CD14-positive monocyte (primary cell): ENCODE data around the gene RAB6B. TPM values are rescaled to one million over a fixed set of nuclear protein-coding genes. Genes with fewer than 3 reads are reported as not detected.

Experiments used
- DNase-seq, 3 donors: peaks; one replicate each; pipeline ENCODE4 v3.0.0-alpha.2; 2011 to 2022
- H2AFZ ChIP-seq: 2 replicates; pipeline ENCODE4 v1.6.0; 2012; ENCODE audit warnings: mild to moderate bottlenecking, low read depth, low read length, inconsistent platforms; ENCODE audit not compliant: insufficient read depth, poor library complexity, severe bottlenecking
- H3K27ac ChIP-seq, 2 donors: 1 replicate in 1 of 2; 2 replicates in 1 of 2; pipeline ENCODE4 v1.5.1; 2012 to 2013; ENCODE audit warnings: low read length in 2 of 2, control low read depth in 1 of 2, inconsistent platforms in 1 of 2, low read depth in 1 of 2, mild to moderate bottlenecking in 1 of 2
- H3K27me3 ChIP-seq, 2 donors: one replicate each; pipeline versions ENCODE4 v1.6.0 to v1.6.1; 2011 to 2013; ENCODE audit warnings: low read length in 2 of 2; ENCODE audit not compliant: control insufficient read depth in 2 of 2, insufficient read depth in 2 of 2
- H3K36me3 ChIP-seq, 2 donors: replicated peaks in 1 of 2; 1 replicate in 1 of 2; 2 replicates in 1 of 2; pipeline versions ENCODE4 v1.5.1 to v1.6.1; 2012 to 2013; ENCODE audit warnings: low read length in 2 of 2, control low read depth in 1 of 2, inconsistent platforms in 1 of 2, mild to moderate bottlenecking in 1 of 2; ENCODE audit not compliant: insufficient read depth in 2 of 2, control insufficient read depth in 1 of 2
- H3K4me1 ChIP-seq, 2 donors: 1 replicate in 1 of 2; 2 replicates in 1 of 2; pipeline versions ENCODE4 v1.5.1 to v1.6.1; 2012 to 2013; ENCODE audit warnings: low read length in 2 of 2, control low read depth in 1 of 2, inconsistent platforms in 1 of 2, mild to moderate bottlenecking in 1 of 2, moderate library complexity in 1 of 2; ENCODE audit not compliant: insufficient read depth in 2 of 2, control insufficient read depth in 1 of 2
- H3K4me2 ChIP-seq: replicated peaks from 2 replicates; pipeline ENCODE3; 2012; ENCODE audit warnings: low read length, moderate library complexity, mild to moderate bottlenecking; ENCODE audit not compliant: poor library complexity, severe bottlenecking; ENCODE audit errors: extremely low read depth
- H3K4me3 ChIP-seq, 3 experiments: fragments of 200-600 bp in 1 of 3; sonication (generic) in 1 of 3; replicated peaks in 1 of 3; 1 replicate in 2 of 3; 2 replicates in 1 of 3; pipeline ENCODE4 v1.5.1; 2011 to 2013; ENCODE audit warnings: low read length in 3 of 3, mild to moderate bottlenecking in 3 of 3, control low read depth in 2 of 3, low read depth in 2 of 3, inconsistent platforms in 1 of 3, moderate library complexity in 1 of 3
- H3K79me2 ChIP-seq: 2 replicates; pipeline ENCODE4 v1.6.0; 2012; ENCODE audit warnings: mild to moderate bottlenecking, control low read depth, inconsistent platforms, low read length, moderate library complexity; ENCODE audit not compliant: insufficient read depth
- H3K9ac ChIP-seq: 2 replicates; pipeline ENCODE4 v1.6.0; 2017; ENCODE audit warnings: low read length, mild to moderate bottlenecking; ENCODE audit not compliant: insufficient read depth, poor library complexity, severe bottlenecking
- H3K9me3 ChIP-seq, 2 donors: replicated peaks in 1 of 2; 1 replicate in 1 of 2; 2 replicates in 1 of 2; pipeline versions ENCODE4 v1.5.1 to v1.6.1; 2012 to 2013; ENCODE audit warnings: low read length in 2 of 2, control low read depth in 1 of 2; ENCODE audit not compliant: control insufficient read depth in 1 of 2, insufficient read depth in 1 of 2
- H4K20me1 ChIP-seq: 2 replicates; pipeline ENCODE4 v1.6.0; 2012; ENCODE audit warnings: mild to moderate bottlenecking, low read length, control low read depth, moderate library complexity; ENCODE audit not compliant: insufficient read depth
- H3K27ac Mint-ChIP-seq, 7 donors: one replicate each; pipeline ENCODE4 v1.8.0; 2020; ENCODE audit warnings: mild to moderate bottlenecking in 7 of 7, mixed read lengths in 7 of 7, moderate library complexity in 6 of 7, inconsistent platforms in 2 of 7
- H3K27me3 Mint-ChIP-seq, 3 donors: one replicate each; pipeline ENCODE4 v1.8.0; 2021 to 2022; ENCODE audit warnings: low read depth in 3 of 3, mild to moderate bottlenecking in 3 of 3, mixed read lengths in 3 of 3, moderate library complexity in 3 of 3, inconsistent platforms in 1 of 3
- H3K36me3 Mint-ChIP-seq, 2 donors: one replicate each; pipeline ENCODE4 v1.8.0; 2020; ENCODE audit warnings: mixed read lengths in 2 of 2, inconsistent platforms in 1 of 2, mild to moderate bottlenecking in 1 of 2
- H3K4me1 Mint-ChIP-seq: one replicate; pipeline ENCODE4 v1.8.0; 2020; ENCODE audit warnings: mild to moderate bottlenecking, mixed read lengths
- H3K4me3 Mint-ChIP-seq, 2 donors: one replicate each; pipeline ENCODE4 v1.8.0; 2020; ENCODE audit warnings: mild to moderate bottlenecking in 2 of 2, mixed read lengths in 2 of 2, moderate library complexity in 1 of 2
- H3K9me3 Mint-ChIP-seq, 7 donors: one replicate each; pipeline ENCODE4 v1.8.0; 2020 to 2022; ENCODE audit warnings: mixed read lengths in 7 of 7, mild to moderate bottlenecking in 6 of 7, moderate library complexity in 6 of 7, inconsistent platforms in 2 of 7
- WGBS: methylation state at CpG from one replicate; pipeline ENCODE4 v1.1.5; 2013; ENCODE audit warnings: missing lambda C conversion rate; ENCODE audit not compliant: insufficient coverage; 5-methylcytosine and 5-hydroxymethylcytosine counted together
- intact Hi-C, 2 donors: fragments of 100-400 bp; cut with micrococcal nuclease; formaldehyde crosslinking; loops; one replicate each; pipeline versions ENCODE4 v1.15.0 to v1.15.1; 2023
- polyA plus RNA-seq, 3 donors: library from polyadenylated mRNA; depleted of rRNA in 1 of 3; unstranded in 2 of 3; stranded (reverse) in 1 of 3; fragments of 300-500 nt in 2 of 3; fragments of >200 nt in 1 of 3; fragmentation: Illumina TruSeq in 2 of 3; gene quantifications; 1 replicate in 2 of 3; 2 replicates in 1 of 3; pipeline ENCODE4 v1.2.3, GENCODE V29; 2012 to 2021
- TF ChIP-seq, protein P1 (sequence below): fragments of 200-600 bp; IDR thresholded peaks from one replicate; pipeline ENCODE4 v1.8.0; 2022; ENCODE audit warnings: antibody characterized with exemption, mild to moderate bottlenecking

RAB6B gene
- polyA plus RNA-seq, 3 donors: 0.46 TPM; not detected in 2

DNA sequence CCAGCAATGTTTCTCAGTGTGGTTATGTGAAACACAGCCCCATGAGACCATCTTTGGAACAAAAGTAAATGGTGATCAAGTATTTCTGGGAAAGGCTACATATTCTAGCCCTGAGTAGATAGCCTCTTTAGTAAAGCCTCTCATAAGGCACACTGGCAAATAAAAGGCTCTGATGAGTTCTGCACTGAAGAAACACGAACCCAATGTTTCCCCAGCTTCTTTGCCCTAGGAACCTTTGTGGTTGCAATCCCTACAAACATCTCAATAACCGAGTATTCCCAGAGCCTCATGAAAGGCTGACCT lies 41.8 kb downstream of the RAB6B start:
- DNase-seq: no peak
- H4K20me1 ChIP-seq: no peaks in the 10 kb centered on the region
- H3K27me3 ChIP-seq: no peaks in the 10 kb centered on the region
- H3K4me2 ChIP-seq: no peak overlapping the region
- no peak overlapping the region for H3K9ac ChIP-seq
- H3K36me3 ChIP-seq: no peaks in the 10 kb centered on the region
- intact Hi-C loops: no loop called here
- TF ChIP-seq, protein P1, sequence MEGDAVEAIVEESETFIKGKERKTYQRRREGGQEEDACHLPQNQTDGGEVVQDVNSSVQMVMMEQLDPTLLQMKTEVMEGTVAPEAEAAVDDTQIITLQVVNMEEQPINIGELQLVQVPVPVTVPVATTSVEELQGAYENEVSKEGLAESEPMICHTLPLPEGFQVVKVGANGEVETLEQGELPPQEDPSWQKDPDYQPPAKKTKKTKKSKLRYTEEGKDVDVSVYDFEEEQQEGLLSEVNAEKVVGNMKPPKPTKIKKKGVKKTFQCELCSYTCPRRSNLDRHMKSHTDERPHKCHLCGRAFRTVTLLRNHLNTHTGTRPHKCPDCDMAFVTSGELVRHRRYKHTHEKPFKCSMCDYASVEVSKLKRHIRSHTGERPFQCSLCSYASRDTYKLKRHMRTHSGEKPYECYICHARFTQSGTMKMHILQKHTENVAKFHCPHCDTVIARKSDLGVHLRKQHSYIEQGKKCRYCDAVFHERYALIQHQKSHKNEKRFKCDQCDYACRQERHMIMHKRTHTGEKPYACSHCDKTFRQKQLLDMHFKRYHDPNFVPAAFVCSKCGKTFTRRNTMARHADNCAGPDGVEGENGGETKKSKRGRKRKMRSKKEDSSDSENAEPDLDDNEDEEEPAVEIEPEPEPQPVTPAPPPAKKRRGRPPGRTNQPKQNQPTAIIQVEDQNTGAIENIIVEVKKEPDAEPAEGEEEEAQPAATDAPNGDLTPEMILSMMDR: no peak
- no peaks in the 10 kb centered on the region for H3K79me2 ChIP-seq
- Mint-ChIP-seq H3K27me3 (peaks cover 0 to 3% (median 1%) of the 10 kb centered on the region in 3 donors), H3K4me1 (peaks cover 7% of the 10 kb centered on the region), H3K27ac (no peak overlapping the region), H3K9me3 (peaks cover 0 to 7% (median 0%) of the 10 kb centered on the region in 7 donors), H3K4me3 (no peak overlapping the region), H3K36me3 (no peaks in the 10 kb centered on the region)
- no peak overlapping the region for H2AFZ ChIP-seq
- H3K9me3 ChIP-seq: no peaks in the 10 kb centered on the region
- H3K27ac ChIP-seq: no peak overlapping the region
- H3K4me1 ChIP-seq: no peaks in the 10 kb centered on the region
- no peak overlapping the region for H3K4me3 ChIP-seq
- WGBS: 90% methylated on average over 2 of the region's 2 CpGs

DNA sequence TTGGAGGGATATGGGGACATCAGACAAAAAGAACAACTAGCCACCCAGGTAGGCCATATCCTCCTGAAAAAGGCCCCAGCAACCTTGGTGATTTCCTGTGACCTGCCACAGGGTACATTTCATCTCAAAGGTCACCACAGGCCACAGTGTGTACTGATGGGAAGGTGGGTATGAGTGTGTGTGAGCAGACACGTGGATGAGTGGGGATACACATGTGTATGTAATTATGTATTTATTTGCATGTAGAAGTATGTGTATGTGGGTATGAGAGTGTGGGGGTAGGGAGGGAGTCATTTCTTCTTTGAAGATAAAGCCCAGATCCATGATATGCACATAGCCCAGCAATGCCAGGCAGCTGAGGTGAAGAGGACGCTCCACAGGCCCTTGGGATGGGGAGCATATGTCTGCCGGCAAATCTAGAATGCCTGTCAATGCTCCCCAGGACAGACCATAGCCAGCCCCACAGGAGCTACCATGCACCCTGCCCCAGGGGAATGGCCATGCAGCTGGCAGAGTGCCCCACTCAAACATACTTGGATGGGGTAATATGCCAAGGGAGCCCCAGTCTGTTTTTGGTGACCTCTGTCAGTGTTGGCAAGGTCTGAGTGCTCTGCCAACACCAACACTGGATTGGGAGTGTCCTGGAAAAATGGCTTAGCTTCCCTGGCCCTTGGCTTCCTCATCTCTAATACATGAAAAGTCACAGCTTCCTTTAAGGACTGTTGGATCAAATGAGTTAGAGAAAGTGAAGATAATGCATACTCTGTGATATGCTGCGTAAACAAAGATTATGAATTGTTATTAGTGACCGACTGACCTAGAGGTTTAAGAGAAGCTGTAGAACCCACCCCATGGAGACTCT lies 42.4 kb downstream of the RAB6B start:
- H3K4me2 ChIP-seq: no peak overlapping the region
- H3K4me3 Mint-ChIP-seq: no peak overlapping the region
- no peaks in the 10 kb centered on the region for H3K27me3 ChIP-seq

More for the DNA sequence above, 42.4 kb downstream of the RAB6B start:
- intact Hi-C loops: no loop called here
- H3K4me1 Mint-ChIP-seq: peaks cover 7% of the 10 kb centered on the region
- no peak overlapping the region for H3K4me3 ChIP-seq
- TF ChIP-seq, protein P1: no peak
- H3K27ac Mint-ChIP-seq: no peak overlapping the region
- peaks cover 0 to 3% (median 1%) of the 10 kb centered on the region in 3 donors for H3K27me3 Mint-ChIP-seq
- H3K36me3 ChIP-seq: no peaks in the 10 kb centered on the region
- no peak overlapping the region for H3K9ac ChIP-seq
- peaks cover 0 to 7% (median 0%) of the 10 kb centered on the region in 7 donors for H3K9me3 Mint-ChIP-seq
- no peak overlapping the region for H2AFZ ChIP-seq
- no peaks in the 10 kb centered on the region for H3K79me2 ChIP-seq
- H3K4me1 ChIP-seq: no peaks in the 10 kb centered on the region
- no peaks in the 10 kb centered on the region for H3K36me3 Mint-ChIP-seq
- no peak overlapping the region for H3K27ac ChIP-seq
- no peaks in the 10 kb centered on the region for H4K20me1 ChIP-seq
- DNase-seq: no peak
- no peaks in the 10 kb centered on the region for H3K9me3 ChIP-seq
- WGBS: 100% methylated on average over 2 of the region's 5 CpGs
